Activated CD4-positive, alpha-beta T cell treated with anti-CD3 and anti-CD28 coated beads for 4 hours (primary cell): Measurements from ENCODE around the gene CPLANE1.
"Not testable (repeated sequence)": the region's sequence is repeated elsewhere in the genome, so short reads cannot be mapped to it uniquely, and the experiment has no call there.

Experiments
- DNase-seq, 2 donors: peaks; one replicate each; pipeline ENCODE4 v3.0.0-alpha.2; 2020

CPLANE1 gene

DNA sequence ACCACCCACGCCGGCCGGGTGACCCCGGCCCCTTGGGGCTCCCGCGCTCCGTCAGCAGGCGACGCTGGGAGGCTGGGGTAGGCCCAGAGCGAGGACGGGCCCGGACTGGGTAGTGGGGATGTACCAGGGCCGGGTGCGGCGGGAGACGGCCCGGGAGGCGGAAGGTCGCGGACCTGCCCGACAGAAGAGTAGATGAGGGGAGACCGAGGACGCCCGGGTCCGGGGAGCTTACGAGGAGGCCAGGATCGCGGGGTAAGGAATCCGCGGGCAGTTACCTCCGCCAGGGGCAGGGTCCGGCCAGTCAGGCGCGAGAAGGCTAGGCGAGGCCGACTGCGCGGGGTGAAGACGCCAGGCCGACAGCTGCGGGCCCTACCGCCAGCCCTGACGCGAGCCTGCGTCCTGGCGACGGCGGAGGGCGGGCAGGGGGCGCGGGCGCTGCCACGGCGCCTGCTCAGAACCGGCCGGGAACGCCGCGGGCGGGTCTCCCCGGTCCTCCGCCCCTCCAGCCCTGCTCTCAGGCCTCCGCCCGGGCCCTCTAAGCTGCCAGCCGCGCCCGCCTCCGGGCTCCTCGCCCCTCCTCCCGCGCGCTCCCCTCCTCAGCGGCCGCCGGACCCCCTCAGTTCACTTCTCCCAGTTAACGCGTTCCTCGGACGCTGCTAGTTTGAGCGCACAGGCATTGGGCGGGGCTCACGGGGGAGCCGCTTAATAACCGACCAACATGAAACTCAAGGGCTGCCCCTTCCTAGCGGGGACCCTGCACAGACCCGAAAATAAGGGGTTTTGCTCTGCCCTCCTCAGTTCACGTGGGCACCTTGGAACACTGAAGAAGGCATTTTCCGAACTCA, at the start of gene CPLANE1:
CPLANE1 (minus strand) TSS at position 407 of the 845 bp plus-strand sequence. CDS start 1,678 bp downstream, outside the sequence.
- DNase-seq: peak; percentile 33 to 38

DNA sequence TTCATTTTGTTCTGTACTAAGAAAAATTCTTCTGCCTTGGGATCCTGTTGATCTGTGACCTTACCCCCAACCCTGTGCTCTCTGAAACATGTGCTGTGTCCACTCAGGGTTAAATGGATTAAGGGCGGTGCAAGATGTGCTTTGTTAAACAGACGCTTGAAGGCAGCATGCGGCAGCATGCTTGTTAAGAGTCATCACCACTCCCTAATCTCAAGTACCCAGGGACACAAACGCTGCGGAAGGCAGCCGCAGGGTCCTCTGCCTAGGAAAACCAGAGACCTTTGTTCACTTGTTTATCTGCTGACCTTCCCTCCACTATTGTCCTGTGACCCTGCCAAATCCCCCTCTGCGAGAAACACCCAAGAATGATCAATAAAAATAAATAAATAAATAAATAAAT, 47.1 kb upstream of the CPLANE1 start:
- not testable (repeated sequence) for DNase-seq

GRCh38 chr5:37283214-37283820, 34.1 kb upstream of the CPLANE1 start:
- DNase-seq: no peak

- DNase-seq: no peak
Observed at GRCh38 chr5:37275511-37275910, 26.3 kb upstream of the CPLANE1 start.

GRCh38 chr5:37272511-37272910, 23.3 kb upstream of the CPLANE1 start:
- no peak for DNase-seq

DNA sequence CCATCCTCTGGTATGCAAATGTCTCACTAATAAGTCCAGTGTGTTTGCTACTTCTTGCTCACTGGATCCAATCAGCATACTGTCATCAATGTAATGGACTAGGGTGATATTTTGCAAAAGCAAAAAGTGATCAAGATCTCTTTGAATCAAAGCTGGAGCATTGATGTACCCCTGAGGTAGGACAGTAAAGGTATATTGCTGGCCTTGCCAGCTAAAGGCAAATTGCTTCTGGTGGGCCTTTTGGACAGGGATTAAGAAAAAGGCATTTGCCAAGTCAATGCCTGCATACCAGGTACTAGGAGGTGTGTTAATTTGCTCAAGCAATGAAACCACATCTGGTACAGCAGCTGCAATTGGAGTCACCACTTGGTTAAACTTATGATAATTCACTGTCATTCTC, 18.9 kb upstream of the CPLANE1 start:
- DNase-seq: not testable (repeated sequence)

GRCh38 chr5:37255774-37256358, 6.7 kb upstream of the CPLANE1 start:
- DNase-seq: no peak

GRCh38 chr5:37254581-37254980, 5.4 kb upstream of the CPLANE1 start:
- DNase-seq: no peak

- no peak for DNase-seq
Observed at GRCh38 chr5:37251665-37252064, 2.5 kb upstream of the CPLANE1 start.

- no peak for DNase-seq
Observed at GRCh38 chr5:37249815-37250164, 614 bp upstream of the CPLANE1 start.

- no peak for DNase-seq
Observed at GRCh38 chr5:37248421-37248969, 681 bp downstream of the CPLANE1 start.

- DNase-seq: no peak
Observed at GRCh38 chr5:37247496-37247895, 1.7 kb downstream of the CPLANE1 start.

- no peak for DNase-seq
Observed at GRCh38 chr5:37247036-37247435, 2.1 kb downstream of the CPLANE1 start.

DNA sequence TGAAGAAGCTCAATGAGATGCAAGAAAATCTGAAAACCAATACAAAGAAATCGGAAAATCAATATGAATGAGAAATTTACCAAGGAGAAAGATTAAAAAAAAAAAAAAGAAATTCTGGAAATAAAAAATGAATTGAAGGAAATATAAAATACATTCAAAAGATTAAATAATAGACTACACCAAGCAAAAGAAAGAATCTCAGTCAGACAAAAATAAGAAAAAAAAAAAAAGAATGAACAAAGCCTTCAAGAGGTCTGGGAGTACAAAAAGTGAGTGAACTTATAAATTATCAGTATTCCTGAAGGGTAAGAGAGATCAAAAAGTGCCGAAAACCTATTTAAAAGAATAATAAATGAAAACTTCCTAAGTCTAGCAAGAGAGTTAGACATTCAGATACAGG, 14.9 kb downstream of the CPLANE1 start:
- no peak for DNase-seq

GRCh38 chr5:37226377-37226776, 22.8 kb downstream of the CPLANE1 start:
- DNase-seq: no peak

- DNase-seq: no peak
Observed at GRCh38 chr5:37222181-37222580, 27.0 kb downstream of the CPLANE1 start.

DNA sequence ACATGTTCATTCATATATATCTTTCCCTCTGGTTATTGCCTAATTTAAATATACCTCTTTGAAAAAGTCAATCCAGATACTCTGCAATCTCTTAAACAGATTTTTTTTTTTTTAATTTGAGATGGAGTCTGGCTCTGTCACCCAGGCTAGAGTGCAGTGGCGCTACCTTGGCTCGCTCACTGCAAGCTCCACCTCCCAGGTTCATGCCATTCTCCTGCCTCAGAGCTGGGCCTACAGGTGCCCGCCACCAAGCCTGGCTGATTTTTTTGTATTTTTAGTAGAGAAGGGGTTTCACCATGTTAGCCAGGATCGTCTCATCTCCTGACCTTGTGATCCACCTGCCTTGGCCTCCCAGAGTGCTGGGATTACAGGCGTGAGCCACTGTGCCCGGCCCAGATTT, 28.8 kb downstream of the CPLANE1 start:
- not testable (repeated sequence) for DNase-seq

DNA sequence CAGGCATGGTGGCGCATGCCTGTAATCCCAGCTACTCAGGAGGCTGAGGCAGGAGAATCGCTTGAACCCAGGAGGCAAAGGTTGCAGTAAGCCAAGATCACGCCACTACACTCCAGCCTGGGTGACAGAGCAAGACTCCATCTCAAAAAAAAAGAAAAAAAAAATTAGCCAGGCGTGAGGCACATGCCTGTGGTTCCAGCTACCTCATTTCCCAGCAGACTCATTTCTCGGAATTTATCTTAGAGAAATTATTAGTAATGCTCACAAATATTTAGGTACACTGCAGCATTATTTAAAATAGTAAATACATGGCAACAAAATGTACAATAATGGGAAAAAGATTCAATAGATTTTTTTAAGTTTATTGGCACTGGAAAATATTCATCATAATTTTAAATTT, 29.8 kb downstream of the CPLANE1 start:
- not testable (repeated sequence) for DNase-seq

DNA sequence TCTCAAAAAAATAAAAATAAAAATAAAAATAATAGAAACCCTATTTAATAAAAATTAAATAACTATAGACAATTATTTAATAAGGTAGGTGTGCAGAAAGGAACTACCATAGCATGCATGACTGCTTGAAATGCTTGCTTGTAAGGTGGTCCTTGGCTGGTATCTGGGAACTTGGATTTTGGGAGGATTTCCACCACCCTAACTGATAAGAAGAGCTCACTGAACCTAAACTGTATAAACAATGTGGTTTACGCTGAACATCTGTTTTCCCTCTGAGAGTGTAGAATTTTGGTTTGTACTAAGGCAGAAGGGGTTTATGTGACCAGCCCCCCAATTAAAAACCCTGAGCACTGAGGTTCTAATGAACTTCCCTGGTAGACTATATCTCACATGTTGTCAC, 31.2 kb downstream of the CPLANE1 start:
- DNase-seq: no peak

DNA sequence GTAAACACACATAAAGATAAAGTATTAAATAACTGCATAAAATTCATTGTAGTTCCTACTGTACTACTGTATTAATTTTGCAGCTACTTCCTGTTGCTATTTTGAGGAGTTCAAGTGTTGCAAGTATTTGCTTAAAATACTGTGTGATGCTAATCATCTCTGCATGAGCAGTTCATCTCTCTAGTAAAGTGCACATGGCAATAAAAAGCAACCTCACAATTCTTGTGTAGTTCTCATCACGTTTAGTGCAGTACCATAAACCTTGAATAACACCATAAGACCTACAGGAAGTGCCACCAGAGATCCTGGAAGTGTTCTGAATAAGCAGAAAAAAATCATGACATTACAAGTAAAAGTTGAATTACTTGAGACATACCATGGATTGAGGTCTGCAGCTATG, 34.6 kb downstream of the CPLANE1 start:
- DNase-seq: no peak

- no peak for DNase-seq
Observed at GRCh38 chr5:37212096-37212495, 37.1 kb downstream of the CPLANE1 start.

DNA sequence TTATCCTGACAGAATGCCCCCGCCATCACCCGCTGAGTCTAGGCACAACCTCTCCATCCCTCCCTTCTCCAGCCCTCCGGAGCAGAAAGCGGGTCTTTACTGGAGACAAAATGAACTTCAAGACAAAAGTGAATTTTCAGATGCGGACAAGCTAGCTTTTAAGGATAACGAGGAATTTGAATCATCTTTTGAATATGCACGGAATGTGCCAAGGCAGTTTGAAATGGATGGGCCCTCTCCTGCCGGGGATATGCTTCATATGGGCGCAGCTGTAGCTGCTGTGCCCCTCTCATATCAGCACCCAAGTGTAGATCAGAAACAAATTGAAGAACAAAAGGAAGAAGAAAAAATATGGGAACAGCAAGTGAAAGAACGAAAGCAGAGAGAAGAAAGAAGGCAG, 37.5 kb downstream of the CPLANE1 start:
- DNase-seq: no peak

- DNase-seq: peak in 1 of 2 donors; percentile 13
Observed at GRCh38 chr5:37208883-37209797, 40.0 kb downstream of the CPLANE1 start.
